Stimulated activated CD8-positive, alpha-beta memory T cell treated with anti-CD3 and anti-CD28 coated beads, Interleukin-4, amount 100 ng/mL, for 48 hours (primary cell): ENCODE measurements around the gene KRTAP20-3.

Experiments used
- DNase-seq: peaks from one replicate; pipeline ENCODE4 v3.0.0-alpha.2; 2020

Gene KRTAP20-3

DNA sequence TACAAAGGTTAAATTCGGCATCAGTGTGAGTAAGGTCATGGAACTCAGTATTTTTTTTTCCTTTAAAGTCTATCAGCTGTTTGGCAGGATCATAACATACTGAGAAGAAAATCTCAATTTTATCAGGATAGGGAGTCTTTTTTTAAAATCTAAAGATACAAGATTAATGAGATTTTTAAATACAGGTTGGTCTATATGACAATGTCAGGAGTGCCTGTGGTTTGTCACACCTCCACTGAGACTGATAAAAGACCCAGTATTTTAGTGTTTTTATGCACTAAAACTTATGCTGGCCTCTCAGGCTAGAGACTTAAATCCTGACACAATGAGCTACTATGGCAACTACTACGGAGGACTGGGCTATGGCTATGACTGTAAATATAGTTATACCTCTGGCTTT, at the start of gene KRTAP20-3:
Gene KRTAP20-3, plus strand, starts transcription at position 301 of the 400 bp plus-strand sequence.
- no peak for DNase-seq

DNA sequence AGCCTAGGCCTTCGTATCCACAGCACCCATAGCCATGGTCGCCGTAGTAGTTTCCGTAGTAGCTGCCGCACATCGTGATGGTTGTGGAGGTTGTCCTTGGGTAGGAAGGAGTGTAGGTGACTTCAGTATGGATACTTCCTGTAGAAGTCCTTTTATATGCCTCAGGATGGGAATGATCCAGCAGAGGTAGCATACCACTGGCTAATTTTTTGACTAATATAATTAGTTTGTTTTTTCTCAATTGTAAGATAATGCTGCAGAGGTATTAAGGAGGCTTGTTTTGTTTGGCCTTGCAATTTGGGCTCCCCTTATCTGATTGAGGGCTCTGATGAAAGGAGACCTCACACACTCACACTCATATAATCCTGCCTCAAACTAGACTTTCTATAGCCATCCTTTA, 43.9 kb upstream of the KRTAP20-3 start, which contains the start of gene KRTAP6-2:
Gene KRTAP6-2, minus strand, starts transcription at position 101 of the 400 bp plus-strand sequence. Its CDS starts 28 bp downstream, at position 73.
- no peak for DNase-seq

DNA sequence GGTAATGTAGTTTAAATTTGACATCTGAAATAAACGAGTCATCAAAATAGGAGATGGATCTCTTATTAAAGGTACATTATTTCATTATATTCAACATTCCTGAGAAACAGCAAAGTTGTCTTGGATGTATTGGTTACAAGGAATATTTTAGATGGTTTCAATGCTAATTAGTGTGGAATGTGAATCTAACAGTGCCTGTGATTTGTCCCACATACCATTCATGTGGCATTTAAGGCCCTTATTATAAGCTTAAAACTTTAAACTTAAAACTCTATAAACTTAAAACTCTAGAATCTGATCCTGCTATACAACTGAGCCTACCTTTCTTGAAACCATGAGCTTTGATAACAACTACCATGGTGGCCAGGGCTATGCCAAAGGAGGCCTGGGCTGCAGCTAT, 41.9 kb upstream of the KRTAP20-3 start, which contains the start of gene KRTAP22-1:
Gene KRTAP22-1, plus strand, starts transcription at position 301 of the 400 bp plus-strand sequence.
- DNase-seq, result no peak

DNA sequence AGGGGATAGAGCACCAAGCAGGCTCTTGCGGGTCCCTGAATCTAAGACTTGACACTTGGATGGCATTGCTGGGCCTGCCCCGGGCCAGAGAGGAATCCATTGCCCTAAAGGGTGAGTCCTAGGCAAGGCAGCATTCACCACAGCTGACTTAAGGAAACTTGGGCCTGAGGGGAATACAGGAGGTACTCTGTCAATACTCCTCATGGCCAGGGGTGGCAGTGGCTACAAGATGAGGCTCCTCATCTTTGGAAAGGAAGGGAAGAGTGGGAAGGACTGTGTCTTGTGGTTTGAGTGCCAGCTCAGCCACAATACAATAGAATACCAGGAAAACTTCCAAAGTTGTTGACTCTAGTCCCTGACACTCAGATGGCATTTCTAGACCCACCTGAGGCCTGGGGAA, 36.7 kb upstream of the KRTAP20-3 start:
- DNase-seq, result no peak

DNA sequence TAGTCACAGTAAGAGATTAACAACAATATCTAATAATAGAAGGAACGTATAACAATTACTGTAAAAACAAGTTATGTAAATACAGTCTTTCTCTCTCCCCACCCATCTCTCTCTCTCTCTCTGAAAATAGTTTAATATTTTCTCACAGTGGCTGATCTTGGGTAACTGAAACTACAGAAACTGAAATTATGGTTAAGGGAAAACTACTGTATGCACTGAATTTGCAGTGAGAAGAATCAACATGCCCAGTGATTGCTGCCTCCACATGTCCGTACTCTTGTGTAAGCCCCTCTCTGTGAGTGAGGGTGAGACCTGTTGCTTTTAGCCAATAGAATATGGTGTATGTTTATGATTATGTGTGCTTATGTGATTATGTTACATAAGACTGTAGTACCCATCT, 30.5 kb upstream of the KRTAP20-3 start:
- DNase-seq, result no peak

DNA sequence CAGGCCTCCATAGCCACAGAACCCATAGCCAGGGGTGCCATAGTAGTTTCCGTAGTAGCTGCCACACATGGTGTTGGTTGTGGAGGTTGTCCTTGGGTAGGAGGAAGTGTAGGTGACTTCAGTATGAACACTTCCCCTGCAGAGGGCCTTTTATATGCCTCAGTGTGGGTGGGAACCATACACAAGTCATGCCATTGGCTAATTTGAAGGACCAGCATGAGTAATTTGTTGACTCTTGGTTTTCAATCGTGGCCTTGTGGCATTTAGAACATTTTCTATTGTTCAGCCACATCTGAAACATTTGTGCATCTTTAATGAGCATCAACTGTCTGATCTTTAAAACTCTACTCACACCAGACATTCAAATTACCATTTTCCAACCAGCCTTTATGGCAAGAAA, 28.8 kb upstream of the KRTAP20-3 start, which contains the start of gene KRTAP6-1:
Gene KRTAP6-1, minus strand, starts transcription at position 95 of the 400 bp plus-strand sequence. Its CDS starts 26 bp downstream, at position 69.
- no peak for DNase-seq

DNA sequence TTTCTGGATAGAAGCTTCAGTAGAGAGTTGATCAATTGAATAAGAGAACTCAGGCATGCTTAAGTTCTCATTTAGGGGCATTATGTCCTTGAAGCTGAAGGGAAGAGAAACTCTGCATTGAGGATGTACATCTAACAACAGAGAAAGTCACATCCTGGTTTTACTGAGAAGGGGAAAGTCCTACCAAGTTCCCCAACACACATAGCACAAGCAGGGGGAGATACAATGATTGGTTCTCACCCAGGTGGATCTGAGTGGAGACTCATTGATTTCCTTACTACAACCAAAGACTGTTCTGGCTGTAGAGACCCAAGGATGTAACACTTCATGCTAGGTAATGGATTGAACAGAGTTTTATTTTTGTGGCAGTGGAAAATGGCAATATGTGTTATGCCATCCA, 27.5 kb upstream of the KRTAP20-3 start:
- no peak for DNase-seq

DNA sequence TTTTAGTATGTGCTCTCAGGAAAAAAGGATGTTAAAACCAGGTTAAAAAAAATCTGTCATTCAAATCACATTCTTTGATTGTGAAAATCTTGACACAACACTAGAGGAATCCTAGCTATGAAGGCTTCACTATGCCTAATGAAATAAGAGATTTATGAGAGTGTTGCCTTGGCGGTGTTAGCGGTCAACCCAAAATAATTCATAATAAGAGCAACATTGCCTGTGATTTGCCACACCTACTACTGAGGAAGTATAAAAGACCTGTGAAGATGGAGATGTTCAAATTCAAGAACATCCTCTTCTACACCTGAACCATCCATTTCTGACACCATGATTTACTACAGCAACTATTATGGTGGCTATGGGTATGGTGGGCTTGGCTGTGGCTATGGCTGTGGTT, 26.5 kb upstream of the KRTAP20-3 start, which contains the start of gene KRTAP20-1:
Gene KRTAP20-1, plus strand, starts transcription at position 301 of the 400 bp plus-strand sequence. Its CDS starts 30 bp downstream, at position 331.
- DNase-seq, result no peak

DNA sequence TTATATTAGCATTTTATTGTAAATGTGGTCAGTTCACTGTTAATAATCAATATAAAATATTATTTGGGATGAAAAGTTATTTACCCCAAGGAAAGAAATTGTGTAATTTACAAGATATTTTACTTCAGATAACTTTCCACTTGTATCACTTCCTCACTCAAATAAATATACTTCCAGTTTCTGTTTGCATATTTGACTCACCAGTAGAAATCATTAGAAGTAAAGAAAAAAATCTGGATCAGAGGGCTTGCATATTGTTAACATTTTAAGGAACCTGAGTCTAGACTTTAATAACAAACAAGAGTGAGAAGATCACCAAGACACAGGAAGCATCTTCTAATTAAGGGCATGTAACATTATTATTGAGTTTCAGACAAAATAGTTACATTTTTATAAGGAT, 22.6 kb upstream of the KRTAP20-3 start:
- DNase-seq, result no peak

DNA sequence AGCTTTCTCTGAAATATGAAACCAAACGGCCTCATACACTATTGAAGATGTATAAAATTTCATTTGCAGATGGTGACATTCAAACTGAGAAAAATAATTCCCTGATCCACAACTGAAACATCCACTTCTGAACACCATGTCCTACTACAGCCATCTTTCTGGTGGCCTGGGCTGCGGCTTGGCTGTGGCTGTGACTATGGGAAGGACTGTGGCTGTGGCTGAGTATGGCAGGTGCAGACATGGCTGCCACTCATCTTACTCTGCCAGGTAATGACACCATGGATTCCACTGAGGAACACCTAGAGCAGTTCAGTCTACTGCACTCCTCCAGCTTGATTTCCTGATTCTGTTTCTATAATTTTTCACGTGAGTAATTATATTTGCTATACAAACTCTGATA, 22.1 kb upstream of the KRTAP20-3 start, which contains the start of gene KRTAP20-4:
Gene KRTAP20-4, plus strand, starts transcription at position 106 of the 400 bp plus-strand sequence.
- no peak for DNase-seq

DNA sequence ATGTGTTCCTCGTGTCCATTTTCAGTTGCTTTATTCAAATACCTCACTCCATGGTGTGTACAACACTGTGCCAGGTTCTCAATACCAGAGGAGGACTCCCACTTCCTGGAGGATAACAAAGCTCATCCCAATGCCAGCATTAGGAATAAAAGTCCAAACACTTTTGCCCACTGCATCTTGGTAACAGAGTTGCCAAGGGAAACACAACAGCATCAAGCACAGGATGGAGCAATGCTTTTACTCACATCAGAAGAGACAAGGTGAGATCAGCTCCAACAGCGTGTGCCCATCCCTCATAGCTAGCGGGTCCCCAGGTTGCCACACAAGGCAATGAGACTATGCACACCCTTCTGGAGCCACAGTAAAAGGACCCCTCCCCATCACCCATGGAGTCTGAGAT, 19.3 kb upstream of the KRTAP20-3 start:
- DNase-seq, result no peak

DNA sequence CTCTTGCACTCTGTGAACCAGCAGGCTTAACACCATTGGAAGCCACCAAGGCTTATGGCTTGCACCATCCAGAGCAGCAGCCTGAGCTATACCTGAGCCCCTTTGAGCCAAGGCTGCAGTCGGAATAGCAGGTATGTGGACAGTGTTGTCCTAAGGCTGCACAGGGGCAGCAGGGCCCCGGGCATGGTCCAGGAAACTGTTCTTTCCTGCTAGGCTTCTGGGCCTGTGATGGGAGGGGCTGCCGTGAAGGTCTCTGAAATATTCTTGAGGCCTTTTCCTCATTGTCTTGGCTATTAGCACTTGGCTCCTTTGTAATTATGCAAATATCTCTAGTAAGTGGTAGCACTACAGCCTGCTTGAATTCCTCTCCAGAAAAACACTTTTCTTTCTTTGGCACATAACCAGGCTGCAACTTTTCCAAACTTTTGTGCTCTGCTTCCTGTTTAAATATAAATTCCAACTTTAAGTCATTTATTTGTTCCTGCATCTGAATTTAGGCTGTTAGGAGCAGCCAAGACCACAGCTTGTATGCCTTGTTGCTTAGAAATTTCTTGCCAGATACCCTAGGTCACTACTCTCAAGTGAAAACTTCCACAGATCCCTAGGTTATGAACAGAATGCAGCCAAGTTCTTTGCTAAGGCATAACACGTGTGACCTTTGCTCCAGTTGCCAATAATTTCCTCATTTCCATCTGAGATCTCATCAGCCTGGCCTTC, 17.1 kb upstream of the KRTAP20-3 start:
- DNase-seq, result no peak

DNA sequence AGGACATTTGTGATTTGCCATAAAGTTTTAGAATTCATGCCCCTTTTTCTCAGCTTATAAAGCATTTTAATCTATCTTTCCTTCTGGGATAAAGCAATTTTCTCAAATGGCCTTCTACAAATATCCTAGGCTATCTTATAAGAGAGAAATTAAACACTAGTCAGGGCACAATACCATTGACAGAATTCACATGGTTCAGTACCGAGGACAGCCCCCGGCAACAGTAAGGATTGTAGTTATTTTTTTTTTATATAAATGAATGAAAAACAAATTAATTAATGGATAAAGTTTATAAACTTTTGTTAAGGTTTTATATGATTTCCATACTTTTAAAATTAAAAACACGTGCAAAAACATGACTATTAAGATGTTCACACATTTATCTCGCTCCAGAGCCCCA, 14.6 kb upstream of the KRTAP20-3 start:
- no peak for DNase-seq

DNA sequence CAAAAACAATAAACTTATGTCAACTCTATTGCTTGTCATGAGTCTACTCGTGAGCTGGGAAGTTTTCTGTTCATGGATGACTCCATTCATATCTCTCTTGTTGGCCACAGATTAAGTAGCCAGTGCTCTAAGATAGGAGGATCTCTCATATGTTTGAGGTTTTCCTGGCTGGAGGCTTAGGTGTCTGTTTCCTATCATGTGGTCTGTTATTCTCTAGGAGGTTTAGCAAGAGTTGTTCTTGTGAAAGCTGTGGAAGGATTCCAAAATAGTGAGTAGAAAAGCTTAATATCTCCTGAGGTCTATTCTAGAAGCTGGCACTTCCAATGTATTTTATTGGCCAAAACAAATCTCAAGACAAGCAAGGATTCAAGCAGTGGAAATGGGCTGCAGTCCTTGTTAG, 13.5 kb upstream of the KRTAP20-3 start:
- DNase-seq, result no peak

DNA sequence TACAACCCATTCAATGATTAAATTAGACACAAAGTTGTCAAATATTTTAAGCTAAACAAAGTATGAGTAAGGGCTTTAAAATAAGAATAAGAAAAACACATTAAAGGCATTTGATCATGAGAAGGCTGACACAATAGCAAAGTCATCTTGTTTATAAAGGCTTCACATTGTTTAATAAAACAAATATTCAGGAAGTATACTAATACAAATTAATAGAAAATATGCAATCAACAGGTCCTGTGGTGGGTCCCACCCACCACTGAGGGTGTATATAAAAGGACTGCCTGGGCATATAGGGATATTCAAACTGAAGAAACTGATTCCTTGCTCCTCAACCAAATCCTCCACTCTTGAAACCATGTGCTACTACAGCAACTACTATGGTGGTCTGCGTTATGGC, 7.8 kb upstream of the KRTAP20-3 start, which contains the start of gene KRTAP20-2:
Gene KRTAP20-2, plus strand, starts transcription at position 301 of the 400 bp plus-strand sequence. Its CDS starts 58 bp downstream, at position 359.
- no peak for DNase-seq

DNA sequence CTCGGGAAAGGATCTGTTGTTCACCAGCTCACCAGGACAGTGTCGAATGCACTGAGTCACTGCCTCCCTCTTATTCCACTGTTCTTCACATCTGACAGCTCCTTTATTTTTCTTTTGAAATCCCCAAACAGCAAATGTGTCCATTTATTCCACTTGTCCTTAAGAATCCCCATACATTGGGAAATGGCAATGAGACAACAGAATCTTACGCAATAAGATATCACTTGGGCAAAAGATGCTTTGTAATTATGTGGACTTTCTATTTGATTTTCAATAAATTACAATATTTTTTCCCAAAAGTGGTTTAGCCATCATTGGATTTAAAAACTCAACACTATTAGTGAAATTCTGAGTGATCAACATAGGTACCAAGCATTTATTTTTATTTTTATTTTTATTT, 4.0 kb upstream of the KRTAP20-3 start:
- DNase-seq, result no peak

DNA sequence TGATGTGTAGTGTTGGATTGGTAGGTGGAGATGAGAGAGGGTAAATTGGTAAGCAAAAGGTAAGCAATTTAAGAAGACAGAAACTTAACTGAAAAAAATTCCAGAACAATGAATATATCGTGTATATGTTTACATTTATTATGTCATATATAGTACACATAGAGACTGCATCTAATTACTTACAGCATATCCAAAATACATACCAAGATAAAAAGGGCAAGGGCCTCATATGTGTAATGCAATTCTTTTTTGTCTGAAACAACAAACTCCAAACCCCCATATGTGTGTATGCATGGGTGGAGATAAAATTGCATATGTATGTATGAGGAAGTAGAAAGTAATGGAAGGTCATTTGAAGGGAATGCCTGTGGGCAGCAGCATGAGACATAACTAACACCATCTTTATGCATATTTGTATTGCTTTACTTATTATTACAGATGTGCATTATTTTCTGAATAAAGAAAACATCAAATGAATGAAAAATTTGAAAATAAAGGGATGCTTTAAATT, 4.3 kb downstream of the KRTAP20-3 start:
- DNase-seq, result no peak

DNA sequence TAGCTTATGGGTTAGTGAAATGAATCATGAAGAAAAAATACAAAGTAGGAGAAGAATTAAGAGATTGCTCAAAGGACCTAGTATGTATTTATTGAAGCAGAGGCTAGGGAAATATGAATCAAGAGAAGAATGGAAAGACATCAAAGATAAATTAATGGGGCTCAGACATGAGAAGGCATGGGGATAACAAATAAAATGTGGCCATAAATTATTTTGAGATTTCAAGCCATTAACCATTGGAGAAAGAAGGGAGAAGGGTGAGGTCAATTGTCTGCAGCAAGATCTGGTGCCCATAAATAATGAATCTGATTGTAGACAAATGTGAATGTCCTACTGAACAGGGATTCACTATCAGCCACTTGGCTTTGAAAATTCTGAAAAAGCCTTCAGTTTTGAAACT, 10.2 kb downstream of the KRTAP20-3 start:
- no peak for DNase-seq

DNA sequence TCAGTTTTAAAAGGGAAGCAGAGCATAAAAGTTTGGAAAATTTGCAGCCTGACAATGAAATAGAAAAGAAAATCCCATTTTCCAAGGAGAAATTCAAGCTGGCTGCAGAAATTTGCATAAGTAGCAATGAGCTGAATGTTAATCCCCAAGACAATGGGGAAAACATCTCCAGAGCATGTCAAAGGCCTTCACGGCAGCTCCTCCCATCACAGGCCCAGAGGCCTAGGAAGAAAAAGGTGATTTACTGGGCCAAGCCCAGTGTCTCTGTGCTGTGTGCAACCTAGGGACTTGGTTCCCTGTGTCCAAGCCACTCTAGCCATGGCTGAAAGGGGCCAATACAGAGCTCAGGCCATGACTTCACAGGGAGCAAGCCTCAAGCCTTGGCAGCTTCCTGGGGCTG, 26.1 kb downstream of the KRTAP20-3 start:
- no peak for DNase-seq

DNA sequence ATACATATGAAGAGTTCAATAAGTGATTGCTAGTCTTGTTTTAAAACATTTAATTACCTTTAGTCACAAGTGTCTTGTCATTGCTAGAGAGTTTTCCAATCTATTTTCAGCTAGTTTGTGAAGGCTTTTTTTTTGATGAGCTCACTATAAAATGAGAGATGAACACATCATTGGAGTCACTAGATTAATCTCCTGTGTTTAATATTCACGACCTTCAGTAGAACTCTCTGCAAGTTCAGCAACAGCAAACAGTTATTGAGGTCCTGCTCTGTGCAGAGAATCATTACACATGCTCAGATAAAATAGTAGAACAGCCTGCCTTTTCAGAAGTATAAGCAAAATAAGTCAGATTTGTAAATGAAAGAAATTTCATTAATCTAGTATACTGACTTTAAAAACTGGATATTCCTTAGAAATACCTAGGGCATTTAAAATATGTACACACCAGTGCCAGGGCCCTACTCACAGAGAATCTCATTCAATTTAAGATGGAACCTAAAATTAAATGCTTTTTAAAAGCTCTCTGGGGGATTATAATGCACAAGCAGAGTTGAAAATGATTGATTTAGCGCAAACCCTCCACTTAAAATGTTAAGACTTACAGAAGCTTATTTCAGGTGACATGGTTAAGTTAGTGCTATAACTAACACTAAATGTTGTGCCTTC, 30.5 kb downstream of the KRTAP20-3 start:
- DNase-seq, result no peak

DNA sequence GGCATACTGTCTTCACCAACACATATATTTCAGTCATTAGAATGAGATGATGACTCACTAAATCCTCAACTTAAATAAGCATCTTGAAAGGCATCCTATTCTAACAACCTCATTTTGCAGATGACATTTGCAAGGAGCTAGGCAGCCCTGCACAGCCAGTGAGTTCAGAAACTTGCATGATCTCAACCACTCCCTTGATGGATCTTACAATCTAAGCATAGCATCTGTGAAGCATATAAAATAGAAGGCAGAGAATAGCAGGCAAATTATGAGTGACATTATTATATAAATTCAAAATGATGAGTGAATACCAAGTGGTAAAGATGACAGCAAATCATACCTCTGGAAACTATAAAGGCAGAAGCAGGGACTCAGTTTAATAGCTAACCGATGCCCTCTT, 31.6 kb downstream of the KRTAP20-3 start:
- no peak for DNase-seq

DNA sequence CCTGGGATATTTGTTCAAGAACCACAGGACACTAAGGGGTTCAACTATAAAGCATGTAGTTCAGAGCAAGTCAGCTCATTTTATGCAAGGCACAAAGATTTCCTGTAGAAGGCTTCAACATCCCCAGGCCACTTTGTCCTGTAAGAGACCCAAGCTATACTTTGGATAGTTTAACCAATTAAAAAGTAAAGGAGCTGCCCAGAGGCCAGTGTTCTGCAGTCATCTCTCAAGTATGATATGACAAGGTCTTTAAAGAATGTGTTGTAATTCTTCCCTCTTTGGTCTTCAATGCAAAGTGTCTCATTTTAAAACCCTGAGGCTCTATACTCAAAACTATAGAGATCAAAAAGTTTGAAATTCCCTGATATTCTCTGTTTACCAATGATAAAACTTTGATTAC, 34.1 kb downstream of the KRTAP20-3 start:
- DNase-seq, result no peak

DNA sequence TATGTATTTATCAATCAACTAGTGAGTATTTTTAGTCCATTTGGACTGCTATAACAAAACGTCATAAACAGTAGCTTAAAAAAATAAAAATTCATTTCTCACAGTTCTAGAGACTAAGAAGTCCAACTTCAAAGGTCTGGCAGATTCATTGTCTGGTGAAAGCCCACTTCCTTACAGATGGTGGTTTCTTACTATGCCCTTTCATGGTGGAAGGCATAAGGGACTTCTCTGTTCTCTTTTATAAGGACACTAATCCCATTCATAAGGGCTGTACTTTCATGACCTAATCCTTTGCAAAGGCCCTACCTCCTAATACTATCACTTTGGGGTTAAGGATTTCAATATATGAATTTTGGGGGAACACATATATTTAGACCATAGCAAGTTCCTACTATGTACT, 37.9 kb downstream of the KRTAP20-3 start:
- no peak for DNase-seq

DNA sequence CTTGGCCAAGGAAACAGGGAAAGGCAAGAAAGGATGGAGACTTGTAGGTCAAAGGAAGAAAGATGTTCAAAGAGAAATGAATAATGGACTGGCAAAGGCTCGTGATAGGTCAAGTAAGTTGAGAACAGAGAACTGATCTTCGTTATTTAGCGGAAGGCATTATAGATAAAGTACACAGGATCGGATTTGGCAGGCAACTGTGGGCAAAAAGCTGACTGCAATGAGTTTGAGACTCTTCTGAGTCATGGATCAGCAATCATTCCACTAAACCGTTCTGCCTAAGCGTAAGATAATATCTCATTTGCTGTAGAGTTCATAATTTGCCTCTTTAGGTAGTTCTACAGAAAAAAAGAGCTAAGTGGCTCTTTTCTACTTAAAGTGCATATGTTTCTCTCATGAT, 41.8 kb downstream of the KRTAP20-3 start:
- no peak for DNase-seq
